NT2/D1 (cell line): Measurements from ENCODE around the gene CPA1.

Experiments
- DNase-seq: peaks from one replicate; pipeline ENCODE4 v3.0.0-alpha.2; 2011; ENCODE audit warnings: low read depth, low spot score
- H3K27me3 ChIP-seq: 2 replicates; pipeline ENCODE4 v1.6.0; 2011; ENCODE audit warnings: mild to moderate bottlenecking; ENCODE audit not compliant: insufficient read length, insufficient read depth
- H3K36me3 ChIP-seq: 2 replicates; pipeline ENCODE4 v1.6.1; 2011; ENCODE audit warnings: mild to moderate bottlenecking, low read length, mixed read lengths; ENCODE audit not compliant: insufficient read depth, insufficient read length
- H3K4me1 ChIP-seq: 2 replicates; pipeline ENCODE4 v1.5.1; 2011; ENCODE audit not compliant: insufficient read depth, insufficient read length
- H3K4me3 ChIP-seq: 2 replicates; pipeline ENCODE4 v1.5.1; 2011; ENCODE audit warnings: low read depth; ENCODE audit not compliant: insufficient read length
- H3K9ac ChIP-seq: 2 replicates; pipeline ENCODE4 v1.6.0; 2011; ENCODE audit warnings: low read depth; ENCODE audit not compliant: insufficient read length
- H3K9me3 ChIP-seq: 2 replicates; pipeline ENCODE4 v1.5.1; 2011; ENCODE audit warnings: mild to moderate bottlenecking, low read length; ENCODE audit not compliant: insufficient read depth
- SUZ12 ChIP-seq: IDR thresholded peaks from 2 replicates; pipeline ENCODE4 v1.6.1; 2011; ENCODE audit not compliant: insufficient read length, insufficient read depth; ENCODE audit errors: extremely low read depth
- YY1 ChIP-seq: IDR thresholded peaks from 2 replicates; pipeline ENCODE4 v1.6.1; 2011; ENCODE audit not compliant: insufficient read length, insufficient read depth
- ZNF274 ChIP-seq: IDR thresholded peaks from 2 replicates; pipeline ENCODE4 v1.6.1; 2011; ENCODE audit warnings: mild to moderate bottlenecking, low read depth, low read length

CPA1 gene

DNA sequence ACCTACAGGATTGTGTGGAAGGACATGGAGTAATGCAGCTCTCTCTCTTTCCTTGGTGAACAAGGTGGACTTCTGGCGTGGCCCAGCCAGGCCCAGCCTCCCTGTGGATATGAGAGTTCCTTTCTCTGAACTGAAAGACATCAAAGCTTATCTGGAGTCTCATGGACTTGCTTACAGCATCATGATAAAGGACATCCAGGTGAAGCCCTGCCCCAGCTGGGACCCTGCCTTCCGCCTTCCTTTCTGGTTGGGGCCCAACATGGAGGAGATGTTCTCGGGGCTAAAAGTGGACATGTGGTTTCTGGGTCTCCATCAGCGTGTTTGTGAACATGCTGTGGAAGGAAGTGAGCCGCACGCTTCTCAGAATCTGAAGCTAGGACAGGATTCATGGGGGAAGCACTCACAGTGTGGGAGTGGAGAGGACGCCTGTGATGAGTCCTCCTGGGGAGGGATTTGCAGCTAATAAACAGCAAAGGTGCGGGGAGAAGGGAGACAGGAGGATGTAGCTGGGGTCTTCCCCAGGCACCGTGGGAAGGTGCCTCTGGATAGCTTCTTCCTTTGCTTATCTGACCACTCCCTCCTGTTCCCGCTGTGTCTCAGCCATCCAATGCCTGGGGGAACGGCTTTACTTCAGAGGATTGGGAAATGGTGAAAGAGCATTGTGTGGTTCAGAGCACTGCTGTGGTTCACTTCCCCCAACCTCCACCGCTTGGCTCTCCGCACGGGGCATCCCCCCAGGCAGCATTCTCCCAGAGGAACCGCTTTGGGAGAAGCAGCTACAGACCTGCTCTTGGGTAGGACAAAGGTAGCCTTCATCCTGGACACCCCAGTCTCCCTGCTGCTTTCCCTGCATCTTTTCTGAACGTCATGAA, 30.1 kb upstream of the CPA1 start:
- H3K4me3 ChIP-seq, result no peak overlapping the region
- H3K9ac ChIP-seq, result no peak overlapping the region

GRCh38 chr7:130350945-130351790, 29.1 kb upstream of the CPA1 start:
- Histone ChIP-seq H3K4me1 (peaks cover 9% of the 10 kb centered on the region), H3K4me3 (no peak overlapping the region), H3K27me3 (no peaks in the 10 kb centered on the region), H3K9ac (peak overlapping the region; percentile 27), H3K9me3 (no peaks in the 10 kb centered on the region), H3K36me3 (no peaks in the 10 kb centered on the region)
- TF ChIP-seq ZNF274 (no peak), YY1 (no peak), SUZ12 (no peak)
- DNase-seq, result no peak

More for the DNA sequence above, 30.1 kb upstream of the CPA1 start:
- Histone ChIP-seq H3K9me3 (no peaks in the 10 kb centered on the region), H3K4me1 (peaks cover 9% of the 10 kb centered on the region), H3K36me3 (no peaks in the 10 kb centered on the region), H3K27me3 (no peaks in the 10 kb centered on the region)
- peak; percentile 52 for DNase-seq
- TF ChIP-seq SUZ12 (no peak), ZNF274 (no peak), YY1 (no peak)

DNA sequence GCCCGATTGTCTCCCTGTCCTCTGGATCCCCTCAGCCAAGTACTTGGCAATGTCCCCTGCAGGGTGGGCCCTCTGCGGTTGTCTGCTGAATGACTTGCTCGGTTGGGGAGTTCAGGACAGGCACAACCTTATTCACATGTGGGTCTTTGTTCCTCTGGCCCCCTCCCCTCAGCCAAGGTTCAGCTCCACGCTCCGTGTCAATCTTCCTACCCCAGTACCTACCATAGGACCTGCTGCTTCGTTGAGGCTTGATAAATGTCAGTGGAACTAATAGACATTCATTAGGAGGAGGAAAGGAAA, 28.6 kb upstream of the CPA1 start:
- no peaks in the 10 kb centered on the region for H3K9me3 ChIP-seq
- H3K4me1 ChIP-seq, result peaks cover 9% of the 10 kb centered on the region
- no peaks in the 10 kb centered on the region for H3K36me3 ChIP-seq
- TF ChIP-seq SUZ12 (no peak), ZNF274 (no peak), YY1 (no peak)
- H3K4me3 ChIP-seq, result no peak overlapping the region
- H3K27me3 ChIP-seq, result no peaks in the 10 kb centered on the region
- no peak for DNase-seq
- no peak overlapping the region for H3K9ac ChIP-seq

DNA sequence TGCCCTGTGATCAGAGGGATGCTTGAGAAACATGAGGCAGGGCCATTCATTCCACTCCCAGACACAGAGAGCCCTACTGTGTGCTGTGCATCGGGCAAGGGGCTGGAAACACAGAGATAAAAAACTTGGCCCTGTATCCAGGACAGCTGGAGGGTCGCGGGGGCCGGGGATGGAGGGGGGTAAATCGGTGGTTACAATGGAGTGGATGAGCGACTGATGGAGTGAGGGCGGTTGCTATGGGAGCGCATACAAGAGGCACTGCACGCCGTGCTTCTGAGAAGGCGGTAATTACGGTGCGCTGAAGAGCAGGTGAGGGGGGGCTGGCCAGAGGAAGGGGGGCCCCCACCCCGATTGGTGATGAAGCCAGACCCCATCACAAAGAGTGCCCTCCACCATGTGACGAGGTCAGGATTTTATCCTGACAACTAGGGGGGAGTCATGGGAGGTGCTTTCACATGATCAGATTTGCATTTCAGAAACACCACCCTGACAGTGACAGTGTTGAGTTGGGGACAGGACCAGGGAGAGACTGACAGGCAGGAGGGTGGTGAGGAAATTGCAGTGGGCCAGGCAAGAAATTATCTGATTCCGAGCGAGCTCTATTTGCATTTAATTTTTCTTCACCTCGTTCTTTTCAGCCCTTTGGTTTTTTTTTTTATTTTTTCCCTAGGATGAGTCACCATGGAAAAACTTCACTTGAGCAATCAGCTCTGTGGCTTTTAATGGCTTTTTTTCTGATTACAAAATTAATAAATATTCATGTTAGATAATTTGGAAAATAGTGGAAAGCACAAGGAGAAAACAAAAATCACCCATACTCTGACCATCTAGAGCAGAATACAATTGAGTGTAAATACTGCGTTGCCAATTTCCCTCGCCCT, 27.9 kb upstream of the CPA1 start:
- H3K4me3 ChIP-seq, result no peak overlapping the region
- H3K9me3 ChIP-seq, result no peaks in the 10 kb centered on the region
- DNase-seq, result no peak
- no peak overlapping the region for H3K9ac ChIP-seq
- no peak for TF ChIP-seq SUZ12
- no peak for TF ChIP-seq YY1
- no peak for TF ChIP-seq ZNF274
- H3K27me3 ChIP-seq, result no peaks in the 10 kb centered on the region
- peaks cover 9% of the 10 kb centered on the region for H3K4me1 ChIP-seq
- no peaks in the 10 kb centered on the region for H3K36me3 ChIP-seq

DNA sequence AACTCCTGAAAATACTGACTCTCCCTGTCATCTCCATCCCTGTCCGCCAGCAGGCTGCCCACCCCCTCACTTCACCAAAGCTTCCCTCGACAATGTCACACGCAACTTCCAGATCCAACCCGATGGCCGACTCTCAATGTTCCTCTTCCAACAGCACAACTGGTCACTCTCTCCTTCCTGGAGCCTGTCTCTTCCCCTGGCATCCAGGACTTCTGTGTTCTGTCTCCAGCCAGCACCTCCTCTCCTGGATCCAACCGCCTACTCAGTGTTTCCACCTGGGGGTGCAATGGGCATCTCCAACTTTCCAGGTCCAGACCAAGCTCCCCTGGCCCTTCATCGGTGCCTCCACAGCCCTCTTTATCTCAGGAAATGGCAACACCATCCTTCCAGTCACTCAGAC, 27.1 kb upstream of the CPA1 start:
- H3K4me1 ChIP-seq, result peaks cover 9% of the 10 kb centered on the region
- H3K27me3 ChIP-seq, result no peaks in the 10 kb centered on the region
- no peak for DNase-seq
- TF ChIP-seq ZNF274 (no peak), YY1 (no peak), SUZ12 (no peak)
- H3K36me3 ChIP-seq, result no peaks in the 10 kb centered on the region
- no peaks in the 10 kb centered on the region for H3K9me3 ChIP-seq
- H3K9ac ChIP-seq, result no peak overlapping the region
- H3K4me3 ChIP-seq, result no peak overlapping the region

GRCh38 chr7:130356121-130356875, 24.0 kb upstream of the CPA1 start:
- H3K27me3 ChIP-seq, result no peaks in the 10 kb centered on the region
- peaks cover 26% of the 10 kb centered on the region for H3K9me3 ChIP-seq
- no peak for TF ChIP-seq ZNF274
- TF ChIP-seq SUZ12, result no peak
- TF ChIP-seq YY1, result no peak
- no peak overlapping the region for H3K4me3 ChIP-seq
- no peaks in the 10 kb centered on the region for H3K36me3 ChIP-seq
- DNase-seq, result peak; percentile 83
- H3K9ac ChIP-seq, result peak overlapping the region; percentile 16
- H3K4me1 ChIP-seq, result peaks cover 6% of the 10 kb centered on the region
